Measurements from ENCODE around the gene CDH20.

DNA sequence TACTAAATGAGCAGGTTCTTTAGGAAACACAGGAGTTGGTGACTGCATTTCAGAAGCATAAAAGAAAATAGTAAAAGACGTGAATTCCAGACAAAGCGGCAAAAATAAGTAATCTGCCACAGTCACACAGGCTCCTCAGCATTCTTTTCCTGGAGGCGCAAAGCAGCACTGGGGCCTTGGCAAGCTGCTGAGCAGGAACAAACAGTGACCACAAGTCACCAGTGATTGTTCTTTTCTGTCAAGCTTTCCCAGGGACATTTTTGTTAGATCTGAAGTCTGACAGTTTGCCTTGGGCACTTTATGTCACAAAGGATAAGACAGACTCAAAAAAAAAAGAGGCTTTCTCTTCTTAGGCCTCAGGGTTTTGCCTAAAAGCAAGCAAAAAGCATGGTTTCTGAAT lies 216.2 kb downstream of the CDH20 start:
- TF ChIP-seq, protein P1, sequence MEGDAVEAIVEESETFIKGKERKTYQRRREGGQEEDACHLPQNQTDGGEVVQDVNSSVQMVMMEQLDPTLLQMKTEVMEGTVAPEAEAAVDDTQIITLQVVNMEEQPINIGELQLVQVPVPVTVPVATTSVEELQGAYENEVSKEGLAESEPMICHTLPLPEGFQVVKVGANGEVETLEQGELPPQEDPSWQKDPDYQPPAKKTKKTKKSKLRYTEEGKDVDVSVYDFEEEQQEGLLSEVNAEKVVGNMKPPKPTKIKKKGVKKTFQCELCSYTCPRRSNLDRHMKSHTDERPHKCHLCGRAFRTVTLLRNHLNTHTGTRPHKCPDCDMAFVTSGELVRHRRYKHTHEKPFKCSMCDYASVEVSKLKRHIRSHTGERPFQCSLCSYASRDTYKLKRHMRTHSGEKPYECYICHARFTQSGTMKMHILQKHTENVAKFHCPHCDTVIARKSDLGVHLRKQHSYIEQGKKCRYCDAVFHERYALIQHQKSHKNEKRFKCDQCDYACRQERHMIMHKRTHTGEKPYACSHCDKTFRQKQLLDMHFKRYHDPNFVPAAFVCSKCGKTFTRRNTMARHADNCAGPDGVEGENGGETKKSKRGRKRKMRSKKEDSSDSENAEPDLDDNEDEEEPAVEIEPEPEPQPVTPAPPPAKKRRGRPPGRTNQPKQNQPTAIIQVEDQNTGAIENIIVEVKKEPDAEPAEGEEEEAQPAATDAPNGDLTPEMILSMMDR (IDR thresholded peaks at IDR 0.05) = no peak
- TF ChIP-seq POLR2A (IDR thresholded peaks at IDR 0.05) = no peak

Measured in Peyer's patch (tissue), 4 donors.